Right lobe of liver (tissue), 4 donors: ENCODE data around the gene FLNA.

Experiments used
- CTCF ChIP-seq, 4 donors: fragments of 200-600 bp in 3 of 4; fragments of 450-650 bp in 1 of 4; IDR thresholded peaks; one replicate each; pipeline versions ENCODE4 v1.5.1 to v1.8.0; 2016 to 2022; ENCODE audit warnings: antibody characterized with exemption in 4 of 4, mild to moderate bottlenecking in 2 of 4
- POLR2A ChIP-seq: fragments of 450-650 bp; IDR thresholded peaks from one replicate; pipeline ENCODE4 v1.6.1; 2017; ENCODE audit warnings: antibody characterized with exemption, mild to moderate bottlenecking
- donor health status: DM: no; HTN: no; CAD: no.
- donor health status: DM: no; HTN: no; CAD: no.
- donor health status: DM: no; HTN: yes; CAD: no.

GRCh38 chrX:154329294-154329693, 45.1 kb downstream of the FLNA start:
- no peak for TF ChIP-seq CTCF (IDR thresholded peaks at IDR 0.05)
- no peak for TF ChIP-seq POLR2A
